ENCODE data around the gene CEP164. TPM values are rescaled to one million over a fixed set of nuclear protein-coding genes. Genes with fewer than 3 reads are reported as not detected.

The CEP164 gene
- total RNA-seq, 1 experiment from 2014 or later: 21.0 TPM

DNA sequence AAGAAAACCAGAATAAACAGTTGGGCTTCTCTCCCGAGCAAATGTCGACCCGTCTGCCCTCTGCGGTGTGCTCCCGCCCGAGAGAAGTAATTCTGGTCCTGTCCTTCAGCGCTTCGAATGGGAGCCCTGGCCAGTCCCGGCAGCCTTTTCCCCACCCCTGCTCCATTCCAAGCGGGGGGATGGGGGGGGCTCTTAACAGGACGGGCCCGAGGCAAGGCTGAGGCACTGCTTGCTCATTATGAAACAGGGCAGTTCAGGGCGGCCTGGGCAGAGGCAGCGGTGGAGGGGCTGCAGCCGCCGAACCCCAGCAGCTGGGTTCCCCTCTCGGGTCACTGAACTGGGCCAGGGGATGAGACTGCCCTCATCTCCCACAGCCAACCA is 27.4 kb upstream of the CEP164 start (continued):
- TF ChIP-seq, protein P1, sequence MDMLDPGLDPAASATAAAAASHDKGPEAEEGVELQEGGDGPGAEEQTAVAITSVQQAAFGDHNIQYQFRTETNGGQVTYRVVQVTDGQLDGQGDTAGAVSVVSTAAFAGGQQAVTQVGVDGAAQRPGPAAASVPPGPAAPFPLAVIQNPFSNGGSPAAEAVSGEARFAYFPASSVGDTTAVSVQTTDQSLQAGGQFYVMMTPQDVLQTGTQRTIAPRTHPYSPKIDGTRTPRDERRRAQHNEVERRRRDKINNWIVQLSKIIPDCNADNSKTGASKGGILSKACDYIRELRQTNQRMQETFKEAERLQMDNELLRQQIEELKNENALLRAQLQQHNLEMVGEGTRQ (CRISPR knock-in tag; IDR thresholded peaks at IDR 0.05): no peak
- TF ChIP-seq IRF2 (CRISPR knock-in tag; IDR thresholded peaks at IDR 0.05; ENCODE audit: borderline replicate concordance, low read depth): no peak
- TF ChIP-seq, protein P2, sequence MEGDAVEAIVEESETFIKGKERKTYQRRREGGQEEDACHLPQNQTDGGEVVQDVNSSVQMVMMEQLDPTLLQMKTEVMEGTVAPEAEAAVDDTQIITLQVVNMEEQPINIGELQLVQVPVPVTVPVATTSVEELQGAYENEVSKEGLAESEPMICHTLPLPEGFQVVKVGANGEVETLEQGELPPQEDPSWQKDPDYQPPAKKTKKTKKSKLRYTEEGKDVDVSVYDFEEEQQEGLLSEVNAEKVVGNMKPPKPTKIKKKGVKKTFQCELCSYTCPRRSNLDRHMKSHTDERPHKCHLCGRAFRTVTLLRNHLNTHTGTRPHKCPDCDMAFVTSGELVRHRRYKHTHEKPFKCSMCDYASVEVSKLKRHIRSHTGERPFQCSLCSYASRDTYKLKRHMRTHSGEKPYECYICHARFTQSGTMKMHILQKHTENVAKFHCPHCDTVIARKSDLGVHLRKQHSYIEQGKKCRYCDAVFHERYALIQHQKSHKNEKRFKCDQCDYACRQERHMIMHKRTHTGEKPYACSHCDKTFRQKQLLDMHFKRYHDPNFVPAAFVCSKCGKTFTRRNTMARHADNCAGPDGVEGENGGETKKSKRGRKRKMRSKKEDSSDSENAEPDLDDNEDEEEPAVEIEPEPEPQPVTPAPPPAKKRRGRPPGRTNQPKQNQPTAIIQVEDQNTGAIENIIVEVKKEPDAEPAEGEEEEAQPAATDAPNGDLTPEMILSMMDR (IDR thresholded peaks at IDR 0.05): no peak
- TF ChIP-seq FOXP4 (CRISPR knock-in tag; IDR thresholded peaks at IDR 0.05): no peak
- TF ChIP-seq ZNF396 (CRISPR knock-in tag; IDR thresholded peaks at IDR 0.05; ENCODE audit: borderline replicate concordance): no peak

GRCh38 chr11:117300773-117301172 is 26.9 kb upstream of the CEP164 start:
- ATAC-seq: no peak
- H3K4me3 Mint-ChIP-seq: no peak overlapping the region
- H3K9me3 Mint-ChIP-seq: no peaks in the 10 kb centered on the region
- H3K27me3 Mint-ChIP-seq (ENCODE audit: low read depth): peaks cover 4% of the 10 kb centered on the region; the same call in 1 of the 2 replicates
- TF ChIP-seq, protein P3, sequence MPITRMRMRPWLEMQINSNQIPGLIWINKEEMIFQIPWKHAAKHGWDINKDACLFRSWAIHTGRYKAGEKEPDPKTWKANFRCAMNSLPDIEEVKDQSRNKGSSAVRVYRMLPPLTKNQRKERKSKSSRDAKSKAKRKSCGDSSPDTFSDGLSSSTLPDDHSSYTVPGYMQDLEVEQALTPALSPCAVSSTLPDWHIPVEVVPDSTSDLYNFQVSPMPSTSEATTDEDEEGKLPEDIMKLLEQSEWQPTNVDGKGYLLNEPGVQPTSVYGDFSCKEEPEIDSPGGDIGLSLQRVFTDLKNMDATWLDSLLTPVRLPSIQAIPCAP (CRISPR knock-in tag; IDR thresholded peaks at IDR 0.05): no peak
- no peak for TF ChIP-seq ZNF232 (CRISPR knock-in tag; IDR thresholded peaks at IDR 0.05)
- TF ChIP-seq OVOL2 (CRISPR knock-in tag; IDR thresholded peaks at IDR 0.05; ENCODE audit: borderline replicate concordance): no peak
- TF ChIP-seq ZNF671 (CRISPR knock-in tag; IDR thresholded peaks at IDR 0.05): no peak
- no peak for TF ChIP-seq GTF2I (CRISPR knock-in tag; conservative IDR thresholded peaks at IDR 0.05)
- no peak for TF ChIP-seq RELA (CRISPR knock-in tag; IDR thresholded peaks at IDR 0.05; ENCODE audit: borderline replicate concordance)
- ChIA-PET CTCF (no interaction called here), POLR2A (no interaction called here)
- H3K4me1 Mint-ChIP-seq: peaks cover 35% of the 10 kb centered on the region
- no peak for DNase-seq (ENCODE audit: low spot score)
- no peaks in the 10 kb centered on the region for H3K36me3 Mint-ChIP-seq
- H3K27ac Mint-ChIP-seq: no peak overlapping the region; the same call in 1 of the 2 replicates

- Mint-ChIP-seq H3K9me3 (no peaks in the 10 kb centered on the region), H3K4me3 (no peak overlapping the region), H3K27me3 (ENCODE audit: low read depth) (peaks cover 4% of the 10 kb centered on the region; the same call in 1 of the 2 replicates), H3K36me3 (no peaks in the 10 kb centered on the region), H3K4me1 (peaks cover 35% of the 10 kb centered on the region), H3K27ac (no peak overlapping the region)
- ATAC-seq (no peak), DNase-seq (ENCODE audit: low spot score) (no peak)
- CTCF ChIA-PET: interaction anchor here (1.1 kb wide), 1 partner anchor 14 kb away, joined by 5 read pairs; the partner anchor contains the start of gene BACE1
- POLR2A ChIA-PET: no interaction called here
- TF ChIP-seq ZNF219 (CRISPR knock-in tag; IDR thresholded peaks at IDR 0.05; ENCODE audit: borderline replicate concordance): no peak
- no peak for TF ChIP-seq GTF2I (CRISPR knock-in tag; conservative IDR thresholded peaks at IDR 0.05)
- TF ChIP-seq, protein P4, sequence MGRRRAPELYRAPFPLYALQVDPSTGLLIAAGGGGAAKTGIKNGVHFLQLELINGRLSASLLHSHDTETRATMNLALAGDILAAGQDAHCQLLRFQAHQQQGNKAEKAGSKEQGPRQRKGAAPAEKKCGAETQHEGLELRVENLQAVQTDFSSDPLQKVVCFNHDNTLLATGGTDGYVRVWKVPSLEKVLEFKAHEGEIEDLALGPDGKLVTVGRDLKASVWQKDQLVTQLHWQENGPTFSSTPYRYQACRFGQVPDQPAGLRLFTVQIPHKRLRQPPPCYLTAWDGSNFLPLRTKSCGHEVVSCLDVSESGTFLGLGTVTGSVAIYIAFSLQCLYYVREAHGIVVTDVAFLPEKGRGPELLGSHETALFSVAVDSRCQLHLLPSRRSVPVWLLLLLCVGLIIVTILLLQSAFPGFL (CRISPR knock-in tag; IDR thresholded peaks at IDR 0.05; ENCODE audit: borderline replicate concordance): no peak
- TF ChIP-seq, protein P5, sequence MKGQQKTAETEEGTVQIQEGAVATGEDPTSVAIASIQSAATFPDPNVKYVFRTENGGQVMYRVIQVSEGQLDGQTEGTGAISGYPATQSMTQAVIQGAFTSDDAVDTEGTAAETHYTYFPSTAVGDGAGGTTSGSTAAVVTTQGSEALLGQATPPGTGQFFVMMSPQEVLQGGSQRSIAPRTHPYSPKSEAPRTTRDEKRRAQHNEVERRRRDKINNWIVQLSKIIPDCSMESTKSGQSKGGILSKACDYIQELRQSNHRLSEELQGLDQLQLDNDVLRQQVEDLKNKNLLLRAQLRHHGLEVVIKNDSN (CRISPR knock-in tag; IDR thresholded peaks at IDR 0.05): no peak
- TF ChIP-seq, protein P6, sequence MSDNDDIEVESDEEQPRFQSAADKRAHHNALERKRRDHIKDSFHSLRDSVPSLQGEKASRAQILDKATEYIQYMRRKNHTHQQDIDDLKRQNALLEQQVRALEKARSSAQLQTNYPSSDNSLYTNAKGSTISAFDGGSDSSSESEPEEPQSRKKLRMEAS (CRISPR knock-in tag; IDR thresholded peaks at IDR 0.05): no peak
- TF ChIP-seq ZNF138 (CRISPR knock-in tag; conservative IDR thresholded peaks at IDR 0.05): no peak
- TF ChIP-seq E2F1 (CRISPR knock-in tag; IDR thresholded peaks at IDR 0.05): no peak
- no peak for TF ChIP-seq NFYB (CRISPR knock-in tag; conservative IDR thresholded peaks at IDR 0.05; ENCODE audit: low read depth)
- no peak for TF ChIP-seq ZNF121 (CRISPR knock-in tag; IDR thresholded peaks at IDR 0.05)
- TF ChIP-seq NFATC4 (CRISPR knock-in tag; IDR thresholded peaks at IDR 0.05): no peak
- TF ChIP-seq KAT7 (CRISPR knock-in tag; IDR thresholded peaks at IDR 0.05; ENCODE audit: borderline replicate concordance): no peak
- no peak for TF ChIP-seq NR1H2 (CRISPR knock-in tag; IDR thresholded peaks at IDR 0.05)
- no peak for TF ChIP-seq TP53 (CRISPR knock-in tag; IDR thresholded peaks at IDR 0.05)
Observed at GRCh38 chr11:117302228-117302627, 25.4 kb upstream of the CEP164 start.
